GM18507 (cell line): ENCODE results near the gene PCDHB3.
"Not testable (repeated sequence)": the region's sequence is repeated elsewhere in the genome, so short reads cannot be mapped to it uniquely, and the experiment has no call there.

Experiments
- DNase-seq: peaks from one replicate; pipeline ENCODE4 v3.0.0; 2011; ENCODE audit warnings: low read depth; ENCODE audit not compliant: insufficient read length; ENCODE audit errors: extremely low spot score
- FAIRE-seq: peaks from 2 replicates; lab custom pipeline; 2011; peaks lifted over from hg19 to GRCh38; lab: Jason Lieb, UNC

The PCDHB3 gene

DNA sequence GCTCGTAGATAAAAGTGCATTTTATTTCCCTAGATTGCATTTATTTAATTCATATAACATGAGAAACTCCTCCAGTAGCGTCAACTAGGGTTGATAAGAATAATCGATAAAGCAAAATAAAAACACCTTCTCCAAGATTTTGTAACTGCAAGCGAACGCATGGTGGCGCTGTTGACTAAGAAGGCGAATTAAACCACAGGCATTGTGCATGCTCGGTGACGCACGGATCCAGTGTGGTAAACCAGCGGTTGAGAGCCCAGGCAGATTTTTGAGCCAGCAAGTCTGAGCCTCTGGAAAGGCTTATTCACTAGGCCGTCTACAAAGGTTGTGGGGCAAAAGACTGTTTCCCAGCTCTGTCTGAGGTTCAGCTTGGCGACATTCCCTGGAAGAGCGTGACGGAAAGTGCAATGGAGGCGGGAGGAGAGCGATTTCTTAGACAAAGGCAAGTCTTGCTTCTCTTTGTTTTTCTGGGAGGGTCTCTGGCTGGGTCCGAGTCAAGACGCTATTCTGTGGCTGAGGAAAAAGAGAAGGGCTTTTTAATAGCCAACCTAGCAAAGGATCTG lies at the start of gene PCDHB3:
TSS of gene PCDHB3 (plus strand) at position 231 of the 563 bp plus-strand sequence. CDS start at position 408, 177 bp downstream.
- FAIRE-seq (no peak), DNase-seq (no peak)

DNA sequence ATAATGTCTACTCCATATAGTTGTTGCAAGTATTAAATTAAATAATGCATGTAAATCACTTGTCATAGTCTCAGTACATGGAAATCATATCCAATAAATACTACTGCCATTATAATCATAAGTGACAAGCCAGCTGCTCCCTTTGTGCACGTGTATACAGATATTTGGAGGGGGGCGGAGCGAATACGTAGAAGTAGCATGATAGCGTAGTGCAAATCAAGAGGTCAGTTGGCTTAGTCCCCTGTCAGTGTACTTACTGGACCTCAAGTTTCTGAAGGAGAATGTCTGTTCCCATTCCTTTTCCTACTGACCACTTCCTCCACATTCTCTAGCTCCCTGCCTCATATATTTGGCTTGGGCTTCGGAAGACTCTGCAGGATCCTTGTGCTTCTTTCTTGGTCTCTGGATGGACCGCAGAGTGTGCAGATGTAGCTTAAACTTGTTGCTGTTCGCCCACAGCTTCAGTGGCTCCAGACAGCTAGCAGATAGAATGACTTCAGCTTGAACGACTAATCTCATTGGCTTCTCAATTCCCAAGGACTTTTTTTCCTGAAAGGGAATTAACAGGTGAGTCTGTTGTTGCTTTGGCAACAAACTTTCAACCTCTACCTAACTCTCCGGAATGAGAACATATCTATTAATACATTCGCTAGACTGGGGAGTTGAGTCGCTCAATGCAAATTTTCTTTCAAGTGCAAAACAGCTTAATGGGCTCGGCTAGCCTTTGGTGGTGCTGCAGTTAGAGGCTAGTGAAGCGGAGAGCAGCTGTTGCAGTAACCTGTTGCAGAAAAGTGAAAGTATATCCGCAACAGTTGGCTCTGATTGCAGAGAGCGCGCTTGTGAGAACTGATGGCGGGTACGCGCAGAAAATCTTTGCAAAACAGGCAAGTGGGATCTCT lies 49.4 kb upstream of the PCDHB3 start, which contains the start of gene PCDHB1:
TSS of gene PCDHB1 (plus strand) at position 753 of the 899 bp plus-strand sequence. CDS start at position 850, 97 bp downstream.
- no peak for FAIRE-seq
- DNase-seq: no peak

DNA sequence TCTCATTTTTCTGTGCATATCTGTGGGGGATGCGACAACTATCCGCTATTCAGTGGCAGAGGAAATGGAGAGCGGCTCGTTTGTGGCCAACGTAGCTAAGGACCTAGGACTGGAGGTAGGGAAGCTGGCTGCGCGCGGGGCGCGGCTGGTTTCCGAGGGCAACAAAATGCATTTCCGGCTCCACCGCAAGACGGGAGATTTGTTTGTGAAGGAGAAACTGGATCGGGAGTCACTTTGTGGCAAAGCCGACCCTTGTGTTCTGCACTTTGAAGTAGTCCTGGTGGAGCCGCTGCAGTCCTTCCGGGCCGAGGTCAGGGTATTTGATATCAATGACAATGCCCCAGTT lies 48.8 kb upstream of the PCDHB3 start:
- no peak for FAIRE-seq
- no peak for DNase-seq

DNA sequence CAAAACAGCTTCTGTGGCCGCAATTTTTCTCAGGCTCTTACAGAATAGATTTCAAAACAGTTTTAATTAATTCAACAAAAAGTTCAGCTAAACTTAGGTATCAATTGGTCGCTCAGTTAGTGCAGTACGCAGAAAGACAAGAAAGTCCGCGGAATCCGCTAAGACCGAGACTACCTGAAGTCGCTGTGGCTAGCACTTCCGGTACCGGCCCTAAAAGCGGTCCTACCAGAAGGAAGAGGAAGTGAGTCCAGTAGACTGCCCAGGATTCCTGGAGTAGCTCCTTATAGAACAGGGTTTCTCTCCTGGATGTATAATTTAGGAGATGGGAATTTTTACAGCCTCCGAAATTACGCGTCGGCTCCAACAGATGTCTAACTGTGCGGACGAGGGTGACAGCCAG lies 22.4 kb upstream of the PCDHB3 start:
- DNase-seq (no peak), FAIRE-seq (no peak)

DNA sequence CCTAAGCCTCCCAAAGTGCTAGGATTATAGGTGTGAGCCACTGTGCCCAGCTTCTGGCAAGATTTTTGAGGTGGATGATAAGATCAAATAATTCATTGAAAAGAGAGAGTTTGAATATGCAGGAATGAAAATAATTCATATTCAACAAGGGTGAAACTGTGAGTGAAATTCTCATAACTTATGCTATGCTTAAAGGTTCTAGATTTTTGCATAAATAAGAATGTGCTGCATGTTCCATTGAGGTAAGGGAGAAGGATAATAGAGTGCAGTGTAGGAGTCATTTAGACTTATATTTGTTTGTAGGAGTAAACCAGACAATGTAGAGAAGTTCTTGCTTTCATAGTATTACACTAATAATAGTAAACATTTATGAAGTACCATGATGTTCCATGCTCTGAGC lies 18.0 kb upstream of the PCDHB3 start:
- no peak for FAIRE-seq
- DNase-seq: no peak

DNA sequence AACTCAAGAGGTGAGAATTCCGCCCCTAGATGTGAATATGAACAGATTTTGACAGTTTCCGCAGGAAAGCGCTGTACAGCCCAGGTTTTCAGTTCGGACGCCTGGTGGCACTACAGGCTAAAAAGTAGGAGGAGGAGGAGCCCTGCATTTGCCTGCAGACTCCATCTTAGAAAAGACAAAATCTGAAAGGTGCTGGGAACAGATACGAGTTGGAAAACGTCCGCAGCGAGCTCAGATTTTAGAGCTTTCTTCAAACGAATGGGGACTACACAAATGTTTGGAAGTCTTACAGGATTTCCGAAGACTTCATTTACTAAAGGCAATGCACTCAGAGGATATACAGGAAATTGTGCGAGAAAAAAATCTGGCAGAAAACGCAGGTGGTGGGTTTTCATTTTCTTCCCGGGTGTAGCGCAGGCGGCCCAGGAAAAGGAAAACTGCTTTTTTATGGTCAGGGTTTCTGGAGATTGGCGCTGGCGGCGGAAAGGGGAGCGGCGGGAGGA lies 15.7 kb upstream of the PCDHB3 start:
- no peak for DNase-seq
- no peak for FAIRE-seq

DNA sequence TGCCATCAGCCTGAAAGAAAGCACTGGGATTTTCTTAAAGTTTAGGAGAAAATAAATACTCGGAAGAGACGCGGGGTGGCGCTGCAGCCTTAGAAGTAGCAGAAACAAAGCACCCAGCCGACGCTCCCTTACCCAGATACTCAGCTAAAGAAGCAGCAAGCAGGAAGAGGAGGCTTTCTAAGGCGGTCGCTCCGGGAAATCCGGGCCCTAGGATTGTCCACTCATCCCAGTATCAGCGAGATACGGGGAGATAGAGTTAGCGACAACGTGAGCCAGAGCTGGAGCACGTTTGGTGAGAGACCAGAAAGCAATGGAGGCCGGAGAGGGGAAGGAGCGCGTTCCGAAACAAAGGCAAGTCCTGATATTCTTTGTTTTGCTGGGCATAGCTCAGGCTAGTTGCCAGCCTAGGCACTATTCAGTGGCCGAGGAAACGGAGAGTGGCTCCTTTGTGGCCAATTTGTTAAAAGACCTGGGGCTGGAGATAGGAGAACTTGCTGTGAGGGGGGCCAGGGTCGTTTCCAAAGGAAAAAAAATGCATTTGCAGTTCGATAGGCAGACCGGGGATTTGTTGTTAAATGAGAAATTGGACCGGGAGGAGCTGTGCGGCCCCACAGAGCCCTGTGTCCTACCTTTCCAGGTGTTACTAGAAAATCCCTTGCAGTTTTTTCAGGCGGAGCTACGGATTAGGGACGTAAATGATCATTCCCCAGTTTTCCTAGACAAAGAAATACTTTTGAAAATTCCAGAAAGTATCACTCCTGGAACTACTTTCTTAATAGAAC lies 5.6 kb upstream of the PCDHB3 start, which contains the start of gene PCDHB2:
TSS of gene PCDHB2 (plus strand) at position 135 of the 782 bp plus-strand sequence. CDS start at position 311, 176 bp downstream.
- FAIRE-seq (no peak), DNase-seq (no peak)

DNA sequence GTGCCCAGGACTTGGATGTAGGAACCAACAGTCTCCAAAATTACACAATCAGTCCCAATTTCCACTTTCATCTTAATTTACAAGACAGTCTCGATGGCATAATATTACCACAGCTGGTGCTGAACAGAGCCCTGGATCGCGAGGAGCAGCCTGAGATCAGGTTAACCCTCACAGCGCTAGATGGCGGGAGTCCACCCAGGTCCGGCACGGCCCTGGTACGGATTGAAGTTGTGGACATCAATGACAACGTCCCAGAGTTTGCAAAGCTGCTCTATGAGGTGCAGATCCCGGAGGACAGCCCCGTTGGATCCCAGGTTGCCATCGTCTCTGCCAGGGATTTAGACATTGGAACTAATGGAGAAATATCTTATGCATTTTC lies 5.0 kb upstream of the PCDHB3 start:
- no peak for FAIRE-seq
- no peak for DNase-seq

DNA sequence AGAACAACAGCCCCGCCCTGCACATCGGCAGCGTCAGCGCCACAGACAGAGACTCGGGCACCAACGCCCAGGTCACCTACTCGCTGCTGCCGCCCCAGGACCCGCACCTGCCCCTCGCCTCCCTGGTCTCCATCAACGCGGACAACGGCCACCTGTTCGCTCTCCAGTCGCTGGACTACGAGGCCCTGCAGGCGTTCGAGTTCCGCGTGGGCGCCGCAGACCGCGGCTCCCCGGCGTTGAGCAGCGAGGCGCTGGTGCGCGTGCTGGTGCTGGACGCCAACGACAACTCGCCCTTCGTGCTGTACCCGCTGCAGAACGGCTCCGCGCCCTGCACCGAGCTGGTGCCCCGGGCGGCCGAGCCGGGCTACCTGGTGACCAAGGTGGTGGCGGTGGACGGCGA lies 4.1 kb upstream of the PCDHB3 start:
- not testable (repeated sequence) for FAIRE-seq, DNase-seq

DNA sequence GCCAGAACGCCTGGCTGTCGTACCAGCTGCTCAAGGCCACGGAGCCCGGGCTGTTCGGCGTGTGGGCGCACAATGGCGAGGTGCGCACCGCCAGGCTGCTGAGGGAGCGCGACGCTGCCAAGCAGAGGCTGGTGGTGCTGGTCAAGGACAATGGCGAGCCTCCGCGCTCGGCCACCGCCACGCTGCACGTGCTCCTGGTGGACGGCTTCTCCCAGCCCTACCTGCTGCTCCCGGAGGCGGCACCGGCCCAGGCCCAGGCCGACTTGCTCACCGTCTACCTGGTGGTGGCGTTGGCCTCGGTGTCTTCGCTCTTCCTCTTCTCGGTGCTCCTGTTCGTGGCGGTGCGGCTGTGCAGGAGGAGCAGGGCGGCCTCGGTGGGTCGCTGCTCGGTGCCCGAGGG lies 3.7 kb upstream of the PCDHB3 start:
- FAIRE-seq: not testable (repeated sequence)

DNA sequence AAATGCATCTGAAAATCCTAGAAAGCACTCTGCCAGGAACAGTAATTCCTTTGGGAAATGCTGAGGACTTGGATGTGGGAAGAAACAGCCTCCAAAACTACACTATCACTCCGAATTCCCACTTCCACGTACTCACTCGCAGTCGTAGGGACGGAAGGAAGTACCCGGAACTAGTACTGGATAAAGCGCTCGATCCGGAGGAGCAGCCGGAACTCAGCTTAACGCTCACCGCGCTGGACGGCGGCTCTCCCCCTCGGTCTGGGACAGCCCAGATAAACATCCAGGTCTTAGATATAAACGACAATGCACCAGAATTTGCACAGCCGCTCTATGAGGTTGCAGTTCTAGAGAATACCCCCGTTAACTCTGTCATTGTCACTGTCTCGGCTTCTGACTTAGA lies 786 bp downstream of the PCDHB3 start:
- no peak for DNase-seq
- no peak for FAIRE-seq

More for the DNA sequence above, 3.7 kb upstream of the PCDHB3 start:
- DNase-seq: not testable (repeated sequence)

DNA sequence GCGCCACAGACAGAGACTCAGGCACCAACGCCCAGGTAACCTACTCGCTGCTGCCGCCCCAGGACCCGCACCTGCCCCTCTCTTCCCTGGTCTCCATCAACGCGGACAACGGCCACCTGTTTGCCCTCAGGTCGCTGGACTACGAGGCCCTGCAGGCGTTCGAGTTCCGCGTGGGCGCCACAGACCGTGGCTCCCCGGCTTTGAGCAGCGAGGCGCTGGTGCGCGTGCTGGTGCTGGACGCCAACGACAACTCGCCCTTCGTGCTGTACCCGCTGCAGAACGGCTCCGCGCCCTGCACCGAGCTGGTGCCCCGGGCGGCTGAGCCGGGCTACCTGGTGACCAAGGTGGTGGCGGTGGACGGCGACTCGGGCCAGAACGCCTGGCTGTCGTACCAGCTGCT lies 1.8 kb downstream of the PCDHB3 start:
- FAIRE-seq, DNase-seq: not testable (repeated sequence)

DNA sequence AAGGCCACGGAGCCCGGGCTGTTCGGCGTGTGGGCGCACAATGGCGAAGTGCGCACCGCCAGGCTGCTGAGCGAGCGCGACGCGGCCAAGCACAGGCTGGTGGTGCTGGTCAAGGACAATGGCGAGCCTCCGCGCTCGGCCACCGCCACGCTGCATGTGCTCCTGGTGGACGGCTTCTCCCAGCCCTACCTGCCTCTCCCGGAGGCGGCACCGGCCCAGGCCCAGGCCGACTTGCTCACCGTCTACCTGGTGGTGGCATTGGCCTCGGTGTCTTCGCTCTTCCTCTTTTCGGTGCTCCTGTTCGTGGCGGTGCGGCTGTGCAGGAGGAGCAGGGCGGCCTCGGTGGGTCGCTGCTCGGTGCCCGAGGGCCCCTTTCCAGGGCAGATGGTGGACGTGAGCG lies 2.2 kb downstream of the PCDHB3 start:
- FAIRE-seq: not testable (repeated sequence)

DNA sequence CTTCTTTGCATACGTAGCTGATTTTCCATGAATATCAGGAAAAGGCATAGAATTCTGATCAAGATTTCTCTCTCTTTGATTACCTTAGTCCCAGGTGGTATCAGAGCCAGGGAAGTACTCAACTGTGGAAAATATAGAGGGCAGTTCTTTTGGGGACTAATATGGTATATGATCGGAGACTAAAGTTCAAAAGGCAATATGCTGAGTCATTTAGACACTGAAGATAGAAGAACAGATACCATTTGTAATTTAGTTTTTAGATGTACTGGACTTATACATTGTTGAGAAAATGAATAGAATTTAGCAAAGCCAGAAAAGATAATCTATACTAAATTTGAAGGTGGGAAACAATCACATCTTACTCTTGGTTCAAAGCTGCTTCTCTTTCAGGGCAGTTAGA lies 5.1 kb downstream of the PCDHB3 start:
- FAIRE-seq: no peak

More for the DNA sequence above, 2.2 kb downstream of the PCDHB3 start:
- not testable (repeated sequence) for DNase-seq

DNA sequence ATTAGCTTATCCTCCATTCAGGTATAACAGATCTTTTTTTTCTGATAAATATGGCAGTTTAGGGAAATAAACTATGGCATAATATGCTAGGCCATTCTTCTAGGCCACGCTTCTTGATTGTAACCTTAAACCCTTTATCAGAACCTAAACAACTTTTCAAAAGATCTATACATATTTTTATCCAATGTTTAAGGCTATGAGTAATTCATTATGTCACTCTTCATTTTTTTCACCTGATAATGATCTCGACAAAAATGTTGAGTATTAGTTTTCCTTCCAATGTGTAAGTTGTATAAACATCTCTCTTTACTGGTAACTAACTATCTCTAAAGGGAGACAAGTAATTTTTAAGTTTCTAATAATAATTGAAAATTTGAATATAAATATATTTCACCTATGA lies 19.0 kb downstream of the PCDHB3 start:
- no peak for DNase-seq
- FAIRE-seq: no peak

More for the DNA sequence above, 5.1 kb downstream of the PCDHB3 start:
- DNase-seq: no peak

DNA sequence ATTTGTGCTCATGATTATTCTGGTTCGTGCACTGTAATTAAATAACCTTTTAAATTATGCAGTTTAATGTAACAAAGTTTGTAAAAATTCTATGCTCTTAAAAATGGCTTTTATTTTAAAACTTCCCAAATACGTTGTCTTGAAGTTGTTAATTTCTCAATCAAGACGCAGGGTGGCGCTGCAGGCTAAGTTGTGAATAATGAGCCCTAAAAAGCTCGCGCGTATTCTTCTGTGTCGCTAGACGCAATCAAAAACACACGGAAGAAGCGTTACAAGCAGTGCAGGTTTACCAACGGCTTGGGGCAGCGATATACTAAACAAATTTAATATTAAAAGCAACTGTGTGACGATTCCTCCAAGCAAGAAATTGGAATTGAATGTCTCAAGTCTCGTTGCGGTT lies 21.3 kb downstream of the PCDHB3 start, which contains the start of gene PCDHB4:
TSS of gene PCDHB4 (plus strand) at position 256 of the 400 bp plus-strand sequence. CDS start 181 bp downstream, outside the sequence.
- no peak for FAIRE-seq
- no peak for DNase-seq

DNA sequence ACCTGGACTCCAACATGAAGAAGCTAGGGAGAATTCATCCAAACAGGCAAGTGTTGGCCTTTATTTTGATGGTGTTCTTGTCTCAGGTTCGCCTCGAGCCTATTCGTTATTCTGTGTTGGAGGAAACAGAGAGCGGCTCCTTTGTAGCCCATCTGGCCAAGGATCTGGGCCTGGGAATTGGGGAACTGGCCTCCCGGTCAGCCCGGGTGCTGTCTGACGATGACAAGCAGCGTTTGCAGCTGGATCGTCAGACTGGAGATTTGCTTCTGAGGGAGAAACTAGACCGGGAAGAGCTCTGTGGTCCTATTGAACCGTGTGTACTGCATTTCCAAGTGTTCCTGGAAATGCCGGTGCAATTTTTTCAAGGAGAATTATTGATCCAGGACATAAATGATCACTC lies 21.7 kb downstream of the PCDHB3 start:
- FAIRE-seq (no peak), DNase-seq (no peak)

DNA sequence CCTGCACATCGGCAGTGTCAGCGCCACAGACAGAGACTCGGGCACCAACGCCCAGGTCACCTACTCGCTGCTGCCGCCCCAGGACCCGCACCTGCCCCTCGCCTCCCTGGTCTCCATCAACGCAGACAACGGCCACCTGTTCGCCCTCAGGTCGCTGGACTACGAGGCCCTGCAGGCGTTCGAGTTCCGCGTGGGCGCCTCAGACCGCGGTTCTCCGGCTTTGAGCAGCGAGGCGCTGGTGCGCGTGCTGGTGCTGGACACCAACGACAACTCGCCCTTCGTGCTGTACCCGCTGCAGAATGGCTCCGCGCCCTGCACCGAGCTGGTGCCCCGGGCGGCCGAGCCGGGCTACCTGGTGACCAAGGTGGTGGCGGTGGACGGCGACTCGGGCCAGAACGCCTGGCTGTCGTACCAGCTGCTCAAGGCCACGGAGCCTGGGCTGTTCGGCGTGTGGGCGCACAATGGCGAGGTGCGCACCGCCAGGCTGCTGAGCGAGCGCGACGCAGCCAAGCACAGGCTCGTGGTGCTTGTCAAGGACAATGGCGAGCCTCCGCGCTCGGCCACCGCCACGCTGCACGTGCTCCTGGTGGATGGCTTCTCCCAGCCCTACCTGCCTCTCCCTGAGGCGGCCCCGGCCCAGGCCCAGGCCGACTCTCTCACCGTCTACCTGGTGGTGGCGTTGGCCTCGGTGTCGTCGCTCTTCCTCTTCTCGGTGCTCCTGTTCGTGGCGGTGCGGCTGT lies 23.3 kb downstream of the PCDHB3 start:
- FAIRE-seq, DNase-seq: not testable (repeated sequence)

DNA sequence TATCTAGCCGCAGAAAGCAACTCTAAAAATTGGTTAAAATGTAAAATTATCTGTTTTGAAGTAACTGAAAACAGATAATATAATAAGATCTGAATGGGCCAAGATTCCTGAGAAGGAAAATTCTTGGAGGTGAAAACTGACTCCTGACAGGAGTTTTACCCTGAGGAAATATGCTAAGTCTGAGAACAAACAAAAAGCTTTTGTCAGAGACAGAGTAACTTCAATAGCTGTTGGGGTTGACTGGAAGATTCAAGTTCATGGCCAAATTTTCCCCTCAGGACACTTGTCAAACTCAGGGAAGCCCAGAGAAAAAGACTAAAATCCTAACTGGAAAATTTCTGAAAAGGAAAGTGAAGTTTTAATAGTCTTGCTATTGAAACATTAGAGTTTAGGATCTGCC lies 27.0 kb downstream of the PCDHB3 start:
- DNase-seq (no peak), FAIRE-seq (no peak)
